ENCODE data around the gene RSBN1. TPM values are rescaled to one million over a fixed set of nuclear protein-coding genes. Genes with fewer than 3 reads are reported as not detected.

RSBN1 gene
- total and polyA plus RNA-seq, 10 of the 15 experiments (the other 5 are each of a cell fraction or from before 2014, with no cell fraction given), result 2.9 to 26.8 (median 11.5) TPM

DNA sequence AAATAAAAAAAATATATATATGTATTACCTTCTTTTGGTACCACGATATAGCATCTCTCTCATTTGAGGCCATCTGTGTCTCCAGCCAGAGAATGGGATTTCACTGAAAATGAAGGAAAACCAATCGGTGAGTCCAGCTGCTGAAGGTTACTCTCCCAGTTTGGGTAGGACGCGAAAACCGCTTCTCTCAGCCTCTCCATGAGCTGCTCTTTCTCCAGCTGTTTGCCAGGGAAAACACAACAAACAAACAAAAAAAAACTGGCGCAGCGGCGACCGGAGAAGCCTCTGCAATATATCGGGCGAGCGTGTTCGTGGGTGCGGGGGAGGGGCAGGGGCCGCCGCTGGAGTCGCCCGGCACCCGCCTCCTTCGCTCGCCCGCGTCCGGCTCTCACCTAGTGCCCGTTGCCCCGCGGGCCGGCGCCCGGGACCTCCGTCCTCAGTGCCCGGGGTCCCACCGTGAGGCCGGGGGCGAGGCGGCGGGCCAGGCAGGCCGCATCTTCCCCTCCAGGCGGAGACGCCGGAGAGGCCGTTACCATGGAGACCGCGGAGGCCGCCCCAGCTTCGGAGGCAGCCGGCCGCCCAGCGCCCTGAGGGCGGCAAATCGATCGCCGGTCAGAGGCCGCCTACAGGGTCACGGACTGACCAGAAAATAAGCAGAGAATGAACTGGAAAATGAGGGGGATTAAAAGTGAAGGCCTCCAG lies 53.5 kb downstream of the RSBN1 start:
- H2AFZ ChIP-seq (ENCODE audit: control insufficient read depth, low read depth, low read length), result peak overlapping the region; percentile 93
- H3K4me3 ChIP-seq, result peak overlapping the region; percentile 85
- FAIRE-seq (no peak), DNase-seq (ENCODE audit: low read depth, low spot score) (no peak), ATAC-seq (peak; percentile 80)
- H3K4me2 ChIP-seq (ENCODE audit: control insufficient read depth, insufficient read depth), result peak overlapping the region; percentile 80
- intact Hi-C loops (cut with micrococcal nuclease; ENCODE audit: unreplicated experiment) (loop anchor here (2.0 to 10.0 kb wide), 4 partner anchors 34 to 170 kb away; partner anchors contain the start of genes AP4B1, DCLRE1B and HIPK1), in situ Hi-C loops (cut with MboI) (no loop called here)
- H3K79me2 ChIP-seq (ENCODE audit: control insufficient read depth, insufficient read depth, low read length), result peaks cover 28% of the 10 kb centered on the region
- no peaks in the 10 kb centered on the region for H3K27me3 ChIP-seq (replicated peaks in 1 of 2; ENCODE audit: control insufficient read depth in 2 of 2, insufficient read depth in 2 of 2, low read length in 1 of 2)
- H4K20me1 ChIP-seq (ENCODE audit: control insufficient read depth, insufficient read depth), result no peaks in the 10 kb centered on the region
- no TSS peak for BruUV-seq (replicated peaks)
- POLR2A ChIA-PET, result interaction anchor here (0.6 to 3.9 kb wide), 17 partner anchors 11 to 1316 kb away, joined by 3 to 36 read pairs (median 5); partner anchors contain the start of genes AP4B1 and RSBN1
- peak overlapping the region; percentile 93 for H3K9ac ChIP-seq (ENCODE audit: control insufficient read depth, insufficient read depth, low read length)
- CTCF ChIA-PET, result interaction anchor here (0.6 to 2.8 kb wide), 12 partner anchors 12 to 110 kb away, joined by 3 to 20 read pairs (median 5); partner anchors contain the start of gene RSBN1
- H3K9me3 ChIP-seq (replicated peaks; ENCODE audit: control insufficient read depth, insufficient read depth, low read length), result no peaks in the 10 kb centered on the region
- no peaks in the 10 kb centered on the region; a peak in 2 of 4 replicates for H3K36me3 ChIP-seq (ENCODE audit: control insufficient read depth in 2 of 2, insufficient read depth in 2 of 2, low read length in 1 of 2)
- WGBS (ENCODE audit: insufficient coverage, insufficient replicate concordance, low lambda C conversion rate, missing lambda C conversion rate), result under 1% methylated on average over 48 of the region's 55 CpGs
- RAD21 ChIA-PET (ENCODE audit: unreplicated experiment), result interaction anchor here (0.6 to 5.2 kb wide), 11 partner anchors 11 to 963 kb away, joined by 3 to 55 read pairs (median 6); partner anchors contain the start of genes AP4B1, HIPK1 and RSBN1
- SMC1A ChIA-PET (ENCODE audit: uncharacterized antibody, unreplicated experiment), result interaction anchor here (0.7 to 5.5 kb wide), 17 partner anchors 11 to 949 kb away, joined by 3 to 66 read pairs (median 7); partner anchors contain the start of genes AP4B1, HIPK1 and RSBN1
- H3K27ac ChIP-seq (ENCODE audit: control insufficient read depth, insufficient read depth), result peak overlapping the region; percentile 94
- H3K4me1 ChIP-seq (ENCODE audit: control insufficient read depth, insufficient read depth, low read length), result no peaks in the 10 kb centered on the region; the same call in 1 of the 2 replicates
- TF ChIP-seq MEF2A (IDR thresholded peaks at IDR 0.05; ENCODE audit: insufficient read depth, low read depth, low read length), result no peak
- TF ChIP-seq POLR2A (IDR thresholded peaks at IDR 0.05; ENCODE audit: low read depth, low read length), result no peak
- no peak for TF ChIP-seq EZH2 (IDR thresholded peaks at IDR 0.05; ENCODE audit: borderline replicate concordance, control insufficient read depth, low read depth, low read length)
- TF ChIP-seq, protein P1, sequence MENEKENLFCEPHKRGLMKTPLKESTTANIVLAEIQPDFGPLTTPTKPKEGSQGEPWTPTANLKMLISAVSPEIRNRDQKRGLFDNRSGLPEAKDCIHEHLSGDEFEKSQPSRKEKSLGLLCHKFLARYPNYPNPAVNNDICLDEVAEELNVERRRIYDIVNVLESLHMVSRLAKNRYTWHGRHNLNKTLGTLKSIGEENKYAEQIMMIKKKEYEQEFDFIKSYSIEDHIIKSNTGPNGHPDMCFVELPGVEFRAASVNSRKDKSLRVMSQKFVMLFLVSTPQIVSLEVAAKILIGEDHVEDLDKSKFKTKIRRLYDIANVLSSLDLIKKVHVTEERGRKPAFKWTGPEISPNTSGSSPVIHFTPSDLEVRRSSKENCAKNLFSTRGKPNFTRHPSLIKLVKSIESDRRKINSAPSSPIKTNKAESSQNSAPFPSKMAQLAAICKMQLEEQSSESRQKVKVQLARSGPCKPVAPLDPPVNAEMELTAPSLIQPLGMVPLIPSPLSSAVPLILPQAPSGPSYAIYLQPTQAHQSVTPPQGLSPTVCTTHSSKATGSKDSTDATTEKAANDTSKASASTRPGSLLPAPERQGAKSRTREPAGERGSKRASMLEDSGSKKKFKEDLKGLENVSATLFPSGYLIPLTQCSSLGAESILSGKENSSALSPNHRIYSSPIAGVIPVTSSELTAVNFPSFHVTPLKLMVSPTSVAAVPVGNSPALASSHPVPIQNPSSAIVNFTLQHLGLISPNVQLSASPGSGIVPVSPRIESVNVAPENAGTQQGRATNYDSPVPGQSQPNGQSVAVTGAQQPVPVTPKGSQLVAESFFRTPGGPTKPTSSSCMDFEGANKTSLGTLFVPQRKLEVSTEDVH (IDR thresholded peaks at IDR 0.05; ENCODE audit: low read depth, partially characterized antibody), result no peak
- TF ChIP-seq, protein P2, sequence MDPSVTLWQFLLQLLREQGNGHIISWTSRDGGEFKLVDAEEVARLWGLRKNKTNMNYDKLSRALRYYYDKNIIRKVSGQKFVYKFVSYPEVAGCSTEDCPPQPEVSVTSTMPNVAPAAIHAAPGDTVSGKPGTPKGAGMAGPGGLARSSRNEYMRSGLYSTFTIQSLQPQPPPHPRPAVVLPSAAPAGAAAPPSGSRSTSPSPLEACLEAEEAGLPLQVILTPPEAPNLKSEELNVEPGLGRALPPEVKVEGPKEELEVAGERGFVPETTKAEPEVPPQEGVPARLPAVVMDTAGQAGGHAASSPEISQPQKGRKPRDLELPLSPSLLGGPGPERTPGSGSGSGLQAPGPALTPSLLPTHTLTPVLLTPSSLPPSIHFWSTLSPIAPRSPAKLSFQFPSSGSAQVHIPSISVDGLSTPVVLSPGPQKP (IDR thresholded peaks at IDR 0.05; ENCODE audit: low read depth, low read length), result no peak
- 0 out of 2 replicates have a peak, but pooled peaks have one; percentile 7 for TF ChIP-seq YY1 (IDR thresholded peaks at IDR 0.05; ENCODE audit: low read depth, low read length)
- TF ChIP-seq SRF (IDR thresholded peaks at IDR 0.05; ENCODE audit: low read depth in 2 of 2, low read length in 2 of 2), result 0 out of 4 replicates have a peak, but pooled peaks of 1 of the 2 experiments have one; percentile 59
- TF ChIP-seq SMARCA5 (IDR thresholded peaks at IDR 0.05), result 0 out of 2 replicates have a peak, but pooled peaks have one; percentile 53
- TF ChIP-seq, protein P3, sequence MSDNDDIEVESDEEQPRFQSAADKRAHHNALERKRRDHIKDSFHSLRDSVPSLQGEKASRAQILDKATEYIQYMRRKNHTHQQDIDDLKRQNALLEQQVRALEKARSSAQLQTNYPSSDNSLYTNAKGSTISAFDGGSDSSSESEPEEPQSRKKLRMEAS (IDR thresholded peaks at IDR 0.05; ENCODE audit: low read depth, low read length), result no peak
- TF ChIP-seq, protein P4, sequence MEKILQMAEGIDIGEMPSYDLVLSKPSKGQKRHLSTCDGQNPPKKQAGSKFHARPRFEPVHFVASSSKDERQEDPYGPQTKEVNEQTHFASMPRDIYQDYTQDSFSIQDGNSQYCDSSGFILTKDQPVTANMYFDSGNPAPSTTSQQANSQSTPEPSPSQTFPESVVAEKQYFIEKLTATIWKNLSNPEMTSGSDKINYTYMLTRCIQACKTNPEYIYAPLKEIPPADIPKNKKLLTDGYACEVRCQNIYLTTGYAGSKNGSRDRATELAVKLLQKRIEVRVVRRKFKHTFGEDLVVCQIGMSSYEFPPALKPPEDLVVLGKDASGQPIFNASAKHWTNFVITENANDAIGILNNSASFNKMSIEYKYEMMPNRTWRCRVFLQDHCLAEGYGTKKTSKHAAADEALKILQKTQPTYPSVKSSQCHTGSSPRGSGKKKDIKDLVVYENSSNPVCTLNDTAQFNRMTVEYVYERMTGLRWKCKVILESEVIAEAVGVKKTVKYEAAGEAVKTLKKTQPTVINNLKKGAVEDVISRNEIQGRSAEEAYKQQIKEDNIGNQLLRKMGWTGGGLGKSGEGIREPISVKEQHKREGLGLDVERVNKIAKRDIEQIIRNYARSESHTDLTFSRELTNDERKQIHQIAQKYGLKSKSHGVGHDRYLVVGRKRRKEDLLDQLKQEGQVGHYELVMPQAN (conservative IDR thresholded peaks at IDR 0.05), result peak; percentile 97
- TF ChIP-seq CREB1 (IDR thresholded peaks at IDR 0.05; ENCODE audit: low read depth), result no peak
- no peak for TF ChIP-seq TAF1 (IDR thresholded peaks at IDR 0.05; ENCODE audit: borderline replicate concordance, low read depth, low read length)
- no peak for TF ChIP-seq HDAC2 (IDR thresholded peaks at IDR 0.05)
- no peak for TF ChIP-seq ATF7 (IDR thresholded peaks at IDR 0.05; ENCODE audit: low read depth)
- TF ChIP-seq SIX5 (IDR thresholded peaks at IDR 0.05; ENCODE audit: low read depth, low read length, severe bottlenecking), result no peak

Measured in GM12878 (cell line).